WTC11 (cell line): ENCODE measurements around the gene PSG3.
"Not testable (repeated sequence)": the region's sequence is repeated elsewhere in the genome, so short reads cannot be mapped to it uniquely, and the experiment has no call there.

Experiments
- AFF4 ChIP-seq: sonication (generic); formaldehyde crosslinking; IDR thresholded peaks from 2 replicates; pipeline ENCODE4 v1.8.1; 2023; ENCODE audit warnings: mild to moderate bottlenecking, missing genetic modification reagents, borderline replicate concordance
- CTCF ChIP-seq: fragments of 200-600 bp; IDR thresholded peaks from 2 replicates; pipeline ENCODE4 v1.8.0; 2022; ENCODE audit warnings: antibody characterized with exemption
- FOXP4 ChIP-seq: sonication (generic); formaldehyde crosslinking; IDR thresholded peaks from 2 replicates; pipeline ENCODE4 v1.8.0; 2022; ENCODE audit warnings: mild to moderate bottlenecking, missing genetic modification reagents
- NR2C2 ChIP-seq: sonication (generic); formaldehyde crosslinking; IDR thresholded peaks from 2 replicates; pipeline ENCODE4 v1.8.0; 2022; ENCODE audit warnings: mild to moderate bottlenecking, missing genetic modification reagents
- SP1 ChIP-seq: sonication (generic); formaldehyde crosslinking; conservative IDR thresholded peaks from 2 replicates; pipeline ENCODE4 v1.8.1; 2022; ENCODE audit warnings: missing genetic modification reagents
- TEAD4 ChIP-seq: sonication (generic); formaldehyde crosslinking; IDR thresholded peaks from 2 replicates; pipeline ENCODE4 v1.8.0; 2022; ENCODE audit warnings: mild to moderate bottlenecking, missing genetic modification reagents

GRCh38 chr19:42737581-42738011 is 2.7 kb downstream of the PSG3 start:
- not testable (repeated sequence) for TF ChIP-seq AFF4 (CRISPR knock-in tag); TEAD4 (CRISPR knock-in tag); FOXP4 (CRISPR knock-in tag); CTCF; NR2C2; SP1 (CRISPR knock-in tag)
